ENCODE data around the gene LGALS9C.
"Not testable (repeated sequence)": the region's sequence is repeated elsewhere in the genome, so short reads cannot be mapped to it uniquely, and the experiment has no call there.

LGALS9C gene

DNA sequence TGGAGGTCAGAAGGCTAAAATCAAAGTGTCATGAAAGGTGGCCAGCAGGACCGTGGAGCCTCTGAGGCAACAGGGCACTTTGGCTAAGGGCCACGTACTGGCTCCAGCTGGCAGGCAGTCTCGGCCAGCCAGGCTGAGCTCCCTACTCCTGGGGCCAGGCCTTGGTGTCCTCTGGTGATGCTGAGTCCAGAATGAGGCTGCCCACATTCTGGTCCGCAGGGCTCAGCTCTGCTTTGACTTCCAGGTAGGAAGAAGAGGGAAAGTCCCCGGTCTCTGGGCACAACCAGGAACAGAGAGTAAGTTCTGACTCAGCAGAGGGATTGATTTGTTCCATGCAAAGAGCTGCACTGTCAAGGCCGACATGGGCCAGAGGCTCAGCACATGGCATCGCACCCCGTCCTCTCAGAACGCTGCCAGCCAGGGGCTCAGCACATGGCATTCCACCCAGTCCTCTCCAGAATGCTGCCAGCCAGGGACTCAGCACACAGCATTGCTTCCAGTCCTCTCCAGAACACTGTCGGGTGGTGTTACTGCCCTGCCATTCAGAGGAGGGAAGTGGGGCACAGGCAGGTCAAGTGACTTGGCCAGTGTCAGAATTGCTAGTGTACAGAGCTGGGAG is 2.5 kb downstream of the LGALS9C start:
- not testable (repeated sequence) for DNase-seq

DNA sequence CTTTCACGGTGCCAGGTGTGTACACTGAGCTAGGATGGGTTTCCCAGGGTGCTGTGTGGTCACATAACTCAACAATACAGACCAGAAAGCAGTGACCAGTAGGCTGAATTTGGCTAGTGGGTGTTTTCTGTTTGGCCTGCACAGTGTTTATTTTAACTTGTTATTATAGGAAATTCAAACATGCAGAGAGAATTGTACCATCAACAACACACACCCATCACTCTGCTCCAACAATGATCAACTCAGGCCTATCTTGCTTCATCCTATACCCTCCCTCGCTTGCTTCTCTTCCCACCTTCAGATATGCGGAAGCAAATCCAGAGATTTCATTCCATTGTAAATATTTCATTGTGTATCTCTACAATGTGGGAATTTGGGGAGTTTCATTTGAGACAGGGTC is 5.2 kb downstream of the LGALS9C start:
- not testable (repeated sequence) for DNase-seq

DNA sequence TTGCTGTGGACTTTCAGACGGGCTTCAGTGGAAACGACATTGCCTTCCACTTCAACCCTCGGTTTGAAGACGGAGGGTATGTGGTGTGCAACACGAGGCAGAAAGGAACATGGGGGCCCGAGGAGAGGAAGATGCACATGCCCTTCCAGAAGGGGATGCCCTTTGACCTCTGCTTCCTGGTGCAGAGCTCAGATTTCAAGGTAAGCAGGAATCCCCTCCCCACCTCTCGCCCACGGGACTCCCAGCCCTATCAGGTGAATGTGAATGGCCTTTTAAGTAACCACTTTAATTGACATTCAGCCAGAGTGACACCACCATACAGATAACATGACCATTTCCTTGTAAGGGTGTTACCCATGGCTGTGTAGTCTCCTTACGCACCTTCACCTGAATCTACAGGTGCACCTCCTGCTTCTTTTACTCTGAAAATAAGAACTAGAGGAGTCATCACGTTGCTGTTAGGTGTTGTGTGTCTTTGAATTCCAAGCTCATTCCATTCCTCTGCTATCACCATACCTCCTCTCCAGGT is 9.4 kb downstream of the LGALS9C start:
- DNase-seq = not testable (repeated sequence)

DNA sequence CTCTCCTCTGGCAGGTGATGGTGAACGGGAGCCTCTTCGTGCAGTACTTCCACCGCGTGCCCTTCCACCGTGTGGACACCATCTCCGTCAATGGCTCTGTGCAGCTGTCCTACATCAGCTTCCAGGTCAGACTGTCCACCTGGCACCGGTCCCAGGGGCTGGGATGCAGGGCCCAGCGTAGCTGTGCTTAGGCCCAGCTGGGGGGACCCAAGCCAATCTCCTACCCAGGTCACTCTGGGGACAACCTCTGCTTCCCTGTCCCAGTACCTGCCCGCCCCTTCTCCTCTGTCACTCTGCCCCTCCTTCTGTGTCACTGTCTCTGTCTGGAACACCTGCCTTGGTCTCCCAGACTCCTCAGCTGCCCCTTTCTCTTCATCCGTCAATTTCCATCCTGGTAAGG is 11.0 kb downstream of the LGALS9C start:
- DNase-seq = not testable (repeated sequence)

DNA sequence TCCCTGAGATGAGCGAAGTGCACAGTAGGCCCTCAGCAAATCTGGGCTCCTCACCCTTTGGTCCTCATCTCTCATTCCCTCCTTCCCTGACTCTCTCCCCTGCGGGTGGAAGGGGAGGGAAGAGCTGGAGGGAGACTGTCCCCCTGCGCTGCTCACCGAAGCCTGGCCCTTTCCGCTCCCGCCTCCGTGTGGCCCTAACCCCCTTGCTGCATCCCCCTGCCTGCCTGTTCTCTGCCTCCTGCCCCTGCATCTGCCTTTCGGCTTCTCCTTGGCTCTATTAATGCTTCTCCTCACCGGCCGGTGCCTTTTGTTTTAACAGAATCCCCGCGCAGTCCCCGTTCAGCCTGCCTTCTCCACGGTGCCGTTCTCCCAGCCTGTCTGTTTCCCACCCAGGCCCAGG is 12.0 kb downstream of the LGALS9C start:
- DNase-seq = not testable (repeated sequence)

DNA sequence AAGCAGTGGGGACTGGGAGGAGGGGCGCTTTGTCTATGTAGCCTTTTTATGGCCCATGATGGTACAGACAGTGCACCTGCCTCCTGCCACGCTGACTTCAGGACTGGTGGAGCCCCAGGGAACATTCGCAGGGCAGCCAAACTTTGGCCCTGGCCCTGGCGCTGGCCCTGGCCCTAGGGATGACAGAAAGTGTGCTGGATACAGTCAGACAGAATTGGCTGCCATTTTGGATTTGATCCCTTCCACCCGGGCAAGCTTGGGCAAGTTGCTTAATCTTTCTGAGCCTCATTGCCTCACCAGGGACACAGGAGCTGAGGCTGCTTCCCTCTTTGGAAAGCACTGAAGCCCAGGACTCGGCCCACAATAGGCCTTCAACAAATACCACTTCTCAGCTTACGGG is 13.4 kb downstream of the LGALS9C start:
- not testable (repeated sequence) for DNase-seq

DNA sequence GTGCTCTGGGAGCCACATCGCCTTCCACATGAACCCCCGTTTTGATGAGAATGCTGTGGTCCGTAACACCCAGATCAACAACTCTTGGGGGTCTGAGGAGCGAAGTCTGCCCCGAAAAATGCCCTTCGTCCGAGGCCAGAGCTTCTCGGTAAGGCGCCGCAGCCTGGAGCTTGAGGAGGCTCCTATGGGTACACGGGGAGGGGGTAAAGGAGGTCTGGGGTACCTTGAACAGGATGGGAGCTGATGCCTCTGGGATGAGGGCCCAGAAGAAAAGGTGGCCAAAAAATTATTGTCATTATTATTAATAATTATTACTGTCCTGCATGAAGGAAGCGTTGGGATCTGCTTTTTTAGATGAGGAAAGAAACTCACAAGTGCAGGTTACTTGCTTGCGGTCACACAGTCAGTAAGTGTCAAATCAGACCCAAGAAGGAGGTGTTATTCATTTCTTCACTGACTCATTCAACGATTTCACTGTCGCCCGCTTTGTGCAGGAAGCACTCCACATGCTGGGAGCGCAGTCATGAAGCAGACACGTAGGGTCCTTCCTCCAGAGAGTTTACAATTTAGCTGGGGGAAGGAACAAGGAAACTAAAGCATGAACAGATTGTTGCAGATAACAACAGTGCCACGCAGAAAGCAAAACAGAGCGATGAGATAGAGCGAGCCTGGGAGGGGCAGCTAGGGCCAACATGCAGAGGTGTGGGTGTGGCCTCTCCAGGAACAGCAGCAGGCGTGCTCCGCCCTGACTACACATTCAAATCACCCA is 16.3 kb downstream of the LGALS9C start:
- not testable (repeated sequence) for DNase-seq

DNA sequence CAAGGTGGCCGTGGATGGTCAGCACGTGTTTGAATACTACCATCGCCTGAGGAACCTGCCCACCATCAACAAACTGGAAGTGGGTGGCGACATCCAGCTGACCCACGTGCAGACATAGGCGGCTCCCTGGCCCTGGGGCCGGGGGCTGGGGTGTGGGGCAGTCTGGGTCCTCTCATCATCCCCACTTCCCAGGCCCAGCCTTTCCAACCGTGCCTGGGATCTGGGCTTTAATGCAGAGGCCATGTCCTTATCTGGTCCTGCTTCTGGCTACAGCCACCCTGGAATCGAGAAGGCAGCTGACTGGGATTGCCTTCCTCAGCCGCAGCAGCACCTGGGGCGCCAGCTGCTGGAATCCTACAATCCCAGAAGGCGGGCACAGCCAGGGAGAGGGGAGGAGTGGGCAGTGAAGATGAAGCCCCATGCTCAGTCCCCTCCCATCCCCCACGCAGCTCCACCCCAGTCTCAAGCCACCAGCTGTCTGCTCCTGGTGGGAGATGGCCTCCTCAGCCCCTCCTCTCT is 17.7 kb downstream of the LGALS9C start:
- not testable (repeated sequence) for DNase-seq

DNA sequence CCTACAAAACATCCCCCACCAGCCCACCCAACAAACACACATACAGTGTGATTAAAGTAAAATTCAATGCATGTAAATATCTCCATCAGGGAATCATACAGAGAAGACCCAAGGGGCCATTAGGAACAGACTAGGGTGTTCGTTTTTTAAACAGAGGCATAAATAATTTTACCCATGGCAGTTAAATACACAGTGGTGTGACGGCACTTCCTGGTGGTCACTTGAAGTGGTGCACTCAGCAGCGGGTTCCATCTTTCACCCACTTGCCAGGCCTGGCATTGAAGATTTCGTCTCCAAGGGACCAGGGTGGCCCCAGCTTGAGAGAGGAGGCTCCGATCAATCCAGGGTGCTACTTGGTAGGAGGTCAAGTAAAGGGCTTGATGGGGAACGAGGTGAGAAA is 20.5 kb downstream of the LGALS9C start:
- not testable (repeated sequence) for DNase-seq

DNA sequence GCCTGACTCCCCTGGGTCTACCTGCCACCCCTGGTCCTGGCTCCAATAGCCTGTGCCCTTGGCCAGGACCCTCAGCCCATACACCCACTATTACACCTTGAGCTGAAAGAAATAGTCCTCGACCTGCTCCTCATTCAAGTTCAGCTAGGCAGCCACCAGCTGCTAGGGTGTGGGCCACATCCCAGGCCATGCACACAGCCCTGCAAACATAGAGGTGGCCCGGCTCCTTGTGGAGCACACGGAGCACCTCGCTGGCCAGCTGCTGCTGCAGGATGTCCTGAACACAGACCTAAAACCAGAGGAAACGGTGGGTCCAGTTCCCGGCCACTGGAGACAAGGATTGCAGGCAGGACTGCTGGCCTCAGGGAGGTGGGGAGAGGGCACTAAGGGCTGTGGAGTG is 22.5 kb downstream of the LGALS9C start:
- DNase-seq = not testable (repeated sequence)

DNA sequence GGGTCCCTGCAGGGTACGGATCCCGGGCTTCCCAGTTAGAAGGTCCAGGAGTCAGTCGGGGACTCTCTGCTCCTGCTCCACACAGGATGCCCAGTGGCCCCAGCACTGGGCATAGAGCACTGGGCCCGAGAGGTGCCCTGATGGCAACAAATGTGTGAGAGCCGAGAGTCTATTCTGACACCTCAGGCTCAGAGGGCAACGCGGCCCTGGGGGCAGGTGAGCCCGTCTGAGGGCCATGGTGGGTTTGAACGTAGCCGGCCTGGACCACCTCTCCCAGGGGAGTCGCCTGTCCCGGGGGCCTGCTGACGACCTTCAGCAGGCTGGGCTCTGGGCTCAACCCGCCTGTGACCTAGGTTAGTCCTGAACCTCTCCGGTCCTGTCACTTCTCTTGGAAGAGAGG is 23.2 kb downstream of the LGALS9C start:
- not testable (repeated sequence) for DNase-seq

DNA sequence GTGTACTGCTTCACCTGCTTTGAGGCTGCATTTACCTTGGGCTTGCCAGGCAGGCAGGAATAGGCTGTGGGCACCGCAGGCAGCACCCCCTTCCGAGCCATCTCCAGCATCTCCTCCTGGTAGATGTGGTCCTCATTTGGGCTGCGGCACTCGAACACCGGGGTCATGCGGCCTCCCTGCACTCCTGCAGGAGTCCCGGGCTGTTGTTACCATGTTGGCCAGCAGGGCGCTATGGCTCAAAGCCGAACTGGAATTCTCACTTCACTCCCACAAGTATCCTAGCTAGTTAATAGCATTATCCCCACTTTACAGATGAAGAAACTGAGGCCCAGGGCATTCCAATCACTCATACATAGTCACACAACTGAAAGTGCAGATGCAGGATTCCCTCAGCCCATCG is 23.7 kb downstream of the LGALS9C start:
- DNase-seq = not testable (repeated sequence)

DNA sequence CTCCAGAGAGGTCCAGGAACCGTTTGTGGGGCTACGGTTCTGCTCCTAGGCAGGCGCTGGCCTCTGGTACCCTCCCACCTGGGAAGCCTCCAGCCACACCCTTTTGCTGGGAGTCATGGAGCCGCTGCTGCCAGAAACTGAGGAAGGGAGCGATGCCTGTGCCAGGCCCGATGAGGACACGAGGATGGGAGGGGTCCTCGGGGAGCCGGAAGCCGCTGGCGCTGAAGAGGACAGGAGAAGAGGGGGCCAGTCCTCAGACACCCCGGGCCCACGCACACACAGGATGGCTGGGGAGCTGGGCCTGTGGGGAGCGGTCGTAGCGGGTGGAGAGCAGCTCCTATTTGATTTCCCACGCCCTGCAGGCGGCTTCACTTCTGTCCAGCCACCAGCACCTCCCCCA is 24.2 kb downstream of the LGALS9C start:
- DNase-seq = not testable (repeated sequence)

DNA sequence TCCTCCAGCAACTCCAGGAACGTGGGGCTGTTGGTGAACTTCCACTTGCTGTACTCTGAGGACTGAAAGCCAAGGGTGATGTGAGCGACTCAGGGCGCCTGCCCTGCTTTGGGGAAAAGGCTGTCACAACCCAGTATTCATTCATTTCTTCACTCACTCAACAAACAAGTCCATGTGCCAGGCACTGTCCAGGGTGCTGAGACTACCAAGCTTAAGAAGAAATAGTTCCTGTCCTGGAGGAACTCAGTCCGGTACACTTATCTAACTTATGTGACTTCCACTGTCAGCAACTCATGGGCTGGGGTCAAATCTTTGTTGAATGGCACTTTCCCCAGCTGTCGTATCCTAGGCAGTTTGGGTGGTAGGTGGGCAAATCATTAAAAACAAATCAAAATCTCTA is 26.6 kb downstream of the LGALS9C start:
- DNase-seq = not testable (repeated sequence)

DNA sequence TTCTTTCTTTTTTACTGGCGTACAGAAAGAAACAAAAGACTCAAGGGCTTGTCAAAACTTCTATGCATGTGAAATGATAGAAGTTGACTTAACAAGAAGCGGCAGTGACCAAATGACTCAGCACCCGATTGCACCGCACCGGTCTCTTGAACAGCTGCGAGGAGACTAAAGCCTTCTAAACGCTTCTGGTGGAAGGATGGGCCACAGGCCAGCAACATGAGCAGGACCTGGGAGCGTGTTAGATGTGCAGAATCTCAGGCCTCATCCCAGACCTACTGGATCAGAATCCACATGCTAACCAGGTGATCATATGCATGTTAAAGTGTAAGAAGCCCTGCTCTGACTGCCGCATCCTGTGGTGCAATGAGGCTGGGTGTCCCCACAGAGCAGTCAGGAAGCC is 31.1 kb downstream of the LGALS9C start:
- DNase-seq = not testable (repeated sequence)

DNA sequence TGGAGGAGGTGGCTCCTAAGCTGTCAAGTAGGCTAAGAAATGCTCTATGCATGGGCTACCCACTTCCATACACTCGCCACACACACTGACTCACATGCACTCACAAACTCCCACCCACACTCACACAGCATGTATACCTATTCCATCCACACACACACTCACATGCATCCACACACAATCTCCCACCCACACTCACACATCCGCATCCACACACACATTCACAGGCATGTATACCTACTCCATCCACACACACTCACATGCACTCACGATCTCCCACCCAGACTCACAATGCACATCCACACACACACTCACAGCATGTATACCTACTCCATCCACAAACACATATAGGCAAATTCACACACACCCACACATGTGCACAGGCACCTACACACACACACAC is 32.1 kb downstream of the LGALS9C start:
- not testable (repeated sequence) for DNase-seq

DNA sequence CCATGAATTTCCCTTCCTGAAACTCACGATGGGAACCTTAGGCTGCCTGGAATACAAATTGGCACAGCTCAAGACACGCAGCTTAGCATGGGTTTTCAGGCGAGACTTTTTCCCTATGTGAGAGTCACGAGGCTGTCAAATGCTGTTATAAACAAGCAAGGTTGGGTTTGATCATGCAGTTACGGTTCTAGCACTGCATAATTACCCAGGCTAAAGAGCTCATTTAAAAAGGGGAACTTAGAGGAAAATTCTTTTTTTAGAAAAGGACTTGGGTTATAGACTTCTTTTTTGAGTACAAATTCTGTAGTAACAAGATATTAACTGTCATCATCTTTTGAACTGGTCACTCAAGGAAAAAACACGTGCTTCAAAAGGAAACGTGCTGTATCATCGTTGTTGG is 44.5 kb downstream of the LGALS9C start:
- not testable (repeated sequence) for DNase-seq

DNA sequence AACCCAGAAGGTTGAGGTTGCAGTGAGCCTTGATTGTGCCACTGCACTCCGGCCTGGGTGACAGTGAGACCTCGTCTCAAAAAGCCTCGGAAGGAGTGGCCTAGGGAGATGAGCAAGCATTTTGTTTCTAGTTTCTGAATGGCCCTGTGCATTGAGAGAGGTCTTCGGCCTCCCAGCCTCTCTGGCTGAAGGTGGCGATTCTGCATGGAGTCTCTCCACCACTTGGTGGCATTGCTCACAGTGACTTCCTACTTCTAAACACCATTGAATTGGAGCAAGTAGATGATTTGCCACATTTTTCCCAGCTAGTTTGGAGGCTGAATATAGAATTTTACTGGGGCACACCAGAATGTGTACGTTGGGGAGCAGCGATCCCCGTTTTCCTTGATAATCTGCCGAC is 48.4 kb downstream of the LGALS9C start:
- DNase-seq = not testable (repeated sequence)

DNA sequence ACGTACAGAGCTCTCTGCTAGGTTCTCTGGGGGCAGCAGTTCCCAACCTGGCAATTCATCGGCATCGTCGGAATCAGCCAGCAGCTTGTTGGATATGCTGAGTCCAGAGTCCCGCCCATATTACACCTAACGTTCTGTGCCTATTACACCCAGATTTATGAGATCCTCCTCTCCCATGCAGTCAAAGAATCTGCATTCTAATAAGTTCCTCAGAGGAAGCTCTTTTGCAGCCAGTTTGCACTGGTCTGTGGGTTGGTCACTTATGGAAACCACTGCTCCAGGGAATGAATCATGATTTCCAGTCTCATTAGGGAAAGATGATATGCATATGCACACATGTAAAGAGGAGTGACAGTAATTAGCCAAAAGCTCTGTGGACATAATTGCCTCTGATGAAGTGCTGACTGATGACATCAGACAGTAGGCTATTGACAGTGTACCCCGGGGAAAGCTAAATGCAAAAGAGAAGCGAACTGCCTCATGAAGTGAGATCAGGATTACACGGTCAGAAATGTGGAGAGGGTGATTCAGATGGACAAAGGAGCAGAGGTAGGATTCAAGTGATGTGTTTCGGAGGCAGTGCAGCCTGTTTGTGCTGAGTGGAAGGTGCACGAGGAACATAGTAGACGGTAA is 49.7 kb downstream of the LGALS9C start:
- DNase-seq = not testable (repeated sequence)

DNA sequence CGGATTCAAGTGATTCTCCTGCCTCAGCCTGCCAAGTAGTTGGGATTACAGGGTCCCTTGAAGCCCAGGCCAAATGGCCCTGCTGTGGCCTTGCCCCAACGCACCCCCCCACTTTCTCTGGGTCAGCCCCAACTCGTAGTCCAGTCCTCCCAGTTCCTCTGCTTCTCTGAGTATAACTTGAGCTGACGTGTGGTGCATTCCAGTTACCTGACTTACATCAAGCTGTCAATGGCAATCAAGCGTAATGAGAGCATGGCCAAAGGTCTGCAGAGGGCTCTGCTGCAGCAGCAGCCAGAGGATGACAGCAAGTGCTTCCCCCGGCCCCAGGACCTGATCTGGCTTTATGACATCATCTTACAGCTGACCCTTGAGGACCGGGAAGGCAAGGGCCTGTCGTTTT is 50.8 kb downstream of the LGALS9C start:
- DNase-seq = not testable (repeated sequence)

DNA sequence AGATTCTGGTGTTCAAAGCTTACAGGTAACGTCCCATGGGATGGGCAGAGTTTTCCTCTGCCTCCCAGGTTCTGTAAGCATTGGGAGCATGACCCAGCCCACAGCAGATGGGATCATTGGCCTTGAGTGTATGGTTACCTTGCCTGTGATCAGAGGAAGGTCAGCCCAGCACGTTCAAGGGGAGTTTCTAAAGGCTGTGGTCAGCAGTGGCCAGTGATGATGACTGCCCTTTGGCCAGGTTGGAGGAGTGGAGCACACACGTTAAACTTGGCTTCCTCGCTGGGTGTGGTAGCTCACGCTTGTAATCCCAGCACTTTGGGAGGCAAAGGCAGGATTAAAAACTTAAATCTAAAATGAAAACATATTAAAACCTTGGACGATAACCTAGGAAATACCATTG is 51.8 kb downstream of the LGALS9C start:
- DNase-seq = not testable (repeated sequence)

DNA sequence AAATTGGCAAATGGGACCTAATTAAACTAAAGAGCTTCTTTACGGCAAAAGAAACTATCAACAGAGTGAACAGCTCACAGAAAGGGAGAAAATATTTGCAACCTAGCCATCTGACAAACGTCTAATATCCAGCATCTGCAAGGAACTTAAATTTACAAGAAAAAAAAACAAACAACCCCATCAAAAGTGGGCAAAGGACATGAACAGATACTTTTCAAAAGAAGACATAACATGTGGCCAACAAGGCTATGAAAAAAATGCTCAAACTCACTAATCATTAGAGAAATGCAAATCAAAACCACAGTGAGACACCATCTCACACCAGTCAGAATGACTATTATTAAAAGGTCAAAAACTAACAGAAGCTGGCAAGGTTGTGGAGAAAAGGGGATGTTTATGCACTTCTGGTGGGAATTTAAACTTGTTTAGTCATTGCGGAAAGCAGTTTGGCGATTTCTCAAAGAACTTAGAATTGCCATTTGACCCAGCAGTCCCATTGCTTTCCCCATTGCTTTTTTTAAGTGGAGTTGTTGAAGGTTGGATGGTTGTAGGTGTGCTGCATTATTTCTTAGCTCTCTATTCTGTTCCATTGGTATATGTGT is 52.4 kb downstream of the LGALS9C start:
- DNase-seq = not testable (repeated sequence)

DNA sequence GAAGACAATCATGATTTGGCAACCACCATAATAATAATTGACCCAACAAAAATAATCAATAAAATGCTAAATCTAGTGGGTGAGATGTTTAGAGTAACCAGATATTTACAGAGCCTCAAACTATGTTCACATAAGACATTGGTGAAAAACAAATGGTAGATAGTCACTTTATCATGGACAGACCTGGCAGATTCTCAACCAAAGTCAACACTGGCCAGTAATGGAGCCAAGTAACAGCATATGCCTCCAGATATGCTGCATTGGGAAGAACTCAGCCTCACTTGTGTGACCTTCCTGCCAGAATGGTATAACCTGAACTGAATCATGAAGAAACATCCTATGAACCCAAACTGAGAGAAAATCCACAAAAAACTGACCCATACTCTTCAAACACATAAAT is 53.8 kb downstream of the LGALS9C start:
- not testable (repeated sequence) for DNase-seq

Data from Kasumi-1 (cell line).